Ascending aorta (tissue), 2 donors: ENCODE results near the gene TRIM32. TPM values are rescaled to one million over a fixed set of nuclear protein-coding genes. Genes with fewer than 3 reads are reported as not detected.

Experiments used
- DNase-seq, 2 donors: peaks; one replicate each; pipeline ENCODE4 v3.0.0-alpha.2; 2019; ENCODE audit warnings: low spot score in 2 of 2
- H3K27ac ChIP-seq, 2 donors: fragments of 200-600 bp; sonication (generic); one replicate each; pipeline ENCODE4 v1.5.1; 2016 to 2017; ENCODE audit warnings: mild to moderate bottlenecking in 1 of 2
- H3K27me3 ChIP-seq: fragments of 200-600 bp; sonication (generic); one replicate; pipeline ENCODE4 v1.5.1; 2017
- H3K36me3 ChIP-seq, 2 donors: fragments of 200-600 bp; sonication (generic); one replicate each; pipeline ENCODE4 v1.5.1; 2016
- H3K4me1 ChIP-seq, 2 donors: fragments of 200-600 bp; sonication (generic); one replicate each; pipeline ENCODE4 v1.5.1; 2016 to 2017; ENCODE audit warnings: mild to moderate bottlenecking in 1 of 2
- H3K4me3 ChIP-seq, 2 donors: fragments of 200-600 bp; sonication (generic); one replicate each; pipeline ENCODE4 v1.5.1; 2016 to 2017; ENCODE audit warnings: mild to moderate bottlenecking in 1 of 2
- H3K9me3 ChIP-seq, 2 donors: fragments of 200-600 bp; sonication (generic); one replicate each; pipeline ENCODE4 v1.5.1; 2016
- intact Hi-C: fragments of 100-400 bp; cut with DNase I; formaldehyde crosslinking; loops from one replicate; pipeline ENCODE4 v1.15.1; 2023
- total RNA-seq: library from RNA; depleted of rRNA; stranded (reverse); fragments of >200 nt; gene quantifications from one replicate; pipeline ENCODE4 v1.1.0, GENCODE V29; 2016
- TF ChIP-seq, protein P1 (sequence below), 3 experiments: fragments of 200-600 bp in 2 of 3; fragments of 450-650 bp in 1 of 3; sonication (generic) in 2 of 3; IDR thresholded peaks; one replicate each; pipeline ENCODE4 v1.5.1; 2016 to 2019; ENCODE audit warnings: antibody characterized with exemption in 3 of 3, mild to moderate bottlenecking in 1 of 3, moderate library complexity in 1 of 3

TRIM32 gene
- total RNA-seq, 1 donor from 2014 or later: 2.6 TPM

DNA sequence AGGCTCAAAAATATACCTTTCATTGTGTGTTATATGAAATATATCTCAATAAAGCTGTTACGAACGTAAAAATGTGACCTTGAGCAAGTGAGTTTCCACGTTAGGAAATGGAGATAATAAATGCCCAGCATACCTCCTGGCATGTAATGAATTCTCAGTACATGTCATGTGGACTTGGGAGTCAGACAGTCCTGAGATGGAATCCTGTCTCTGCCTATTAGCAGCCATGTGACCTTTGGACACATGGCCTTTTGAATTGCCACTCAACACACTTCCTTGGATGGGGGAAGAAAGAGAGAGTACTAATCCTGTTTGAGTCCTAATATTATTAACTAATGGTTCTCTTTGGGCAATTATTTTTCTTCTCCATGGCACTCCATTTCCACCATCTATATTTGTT, 25.7 kb downstream of the TRIM32 start:
- no peak overlapping the region for H3K27ac ChIP-seq
- H3K36me3 ChIP-seq: no peaks in the 10 kb centered on the region
- DNase-seq: no peak
- H3K4me3 ChIP-seq: no peak overlapping the region
- TF ChIP-seq, protein P1, sequence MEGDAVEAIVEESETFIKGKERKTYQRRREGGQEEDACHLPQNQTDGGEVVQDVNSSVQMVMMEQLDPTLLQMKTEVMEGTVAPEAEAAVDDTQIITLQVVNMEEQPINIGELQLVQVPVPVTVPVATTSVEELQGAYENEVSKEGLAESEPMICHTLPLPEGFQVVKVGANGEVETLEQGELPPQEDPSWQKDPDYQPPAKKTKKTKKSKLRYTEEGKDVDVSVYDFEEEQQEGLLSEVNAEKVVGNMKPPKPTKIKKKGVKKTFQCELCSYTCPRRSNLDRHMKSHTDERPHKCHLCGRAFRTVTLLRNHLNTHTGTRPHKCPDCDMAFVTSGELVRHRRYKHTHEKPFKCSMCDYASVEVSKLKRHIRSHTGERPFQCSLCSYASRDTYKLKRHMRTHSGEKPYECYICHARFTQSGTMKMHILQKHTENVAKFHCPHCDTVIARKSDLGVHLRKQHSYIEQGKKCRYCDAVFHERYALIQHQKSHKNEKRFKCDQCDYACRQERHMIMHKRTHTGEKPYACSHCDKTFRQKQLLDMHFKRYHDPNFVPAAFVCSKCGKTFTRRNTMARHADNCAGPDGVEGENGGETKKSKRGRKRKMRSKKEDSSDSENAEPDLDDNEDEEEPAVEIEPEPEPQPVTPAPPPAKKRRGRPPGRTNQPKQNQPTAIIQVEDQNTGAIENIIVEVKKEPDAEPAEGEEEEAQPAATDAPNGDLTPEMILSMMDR (IDR thresholded peaks at IDR 0.05): no peak
- no peaks in the 10 kb centered on the region for H3K27me3 ChIP-seq
- no peaks in the 10 kb centered on the region for H3K4me1 ChIP-seq
- intact Hi-C loops: no loop called here
- H3K9me3 ChIP-seq: no peaks in the 10 kb centered on the region

DNA sequence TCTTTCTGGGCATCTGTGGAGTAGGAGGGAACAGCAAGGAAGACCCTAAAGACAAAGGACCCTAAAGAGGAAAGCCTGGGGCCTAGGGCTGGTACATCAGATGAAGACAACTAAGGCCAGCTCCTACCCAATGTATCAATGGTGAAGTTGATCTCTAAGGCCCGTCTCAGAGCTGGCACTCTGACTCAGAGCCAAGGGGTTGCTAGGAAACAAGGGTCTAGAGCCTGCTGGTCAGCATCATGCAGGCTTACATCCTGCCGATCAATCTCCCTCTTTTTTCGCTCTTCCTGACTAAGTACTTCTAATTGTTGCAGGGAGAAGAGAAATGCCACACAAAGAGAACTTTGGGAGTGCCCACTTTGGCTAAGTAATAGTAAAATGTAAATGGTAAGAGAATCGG, 26.2 kb downstream of the TRIM32 start:
- no peaks in the 10 kb centered on the region for H3K9me3 ChIP-seq
- intact Hi-C loops: no loop called here
- H3K4me1 ChIP-seq: no peaks in the 10 kb centered on the region
- no peaks in the 10 kb centered on the region for H3K27me3 ChIP-seq
- H3K36me3 ChIP-seq: no peaks in the 10 kb centered on the region
- H3K27ac ChIP-seq: no peak overlapping the region
- no peak overlapping the region for H3K4me3 ChIP-seq
- no peak for DNase-seq
- TF ChIP-seq, protein P1 (IDR thresholded peaks at IDR 0.05): no peak

DNA sequence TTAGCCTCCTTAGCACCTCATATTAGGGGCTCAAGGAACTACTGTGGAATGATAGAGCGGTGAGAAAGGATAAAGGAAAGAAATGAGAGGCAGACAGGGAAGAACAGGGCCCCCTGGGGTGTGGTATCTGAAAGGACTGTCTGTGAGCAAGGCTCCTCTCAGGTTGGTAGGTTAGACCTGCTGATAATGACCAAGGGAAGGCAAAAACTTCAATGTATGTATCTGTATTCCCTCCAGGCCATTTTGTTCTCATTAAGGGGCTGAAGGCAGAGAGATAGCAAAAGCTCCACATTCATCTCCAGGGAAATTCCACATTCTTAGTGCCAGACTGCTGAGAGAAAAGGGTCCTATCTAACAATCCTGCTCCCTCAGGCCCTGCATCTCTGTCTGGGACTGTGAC, 28.6 kb downstream of the TRIM32 start:
- intact Hi-C loops: no loop called here
- Histone ChIP-seq H3K27me3 (no peaks in the 10 kb centered on the region), H3K27ac (no peak overlapping the region), H3K4me3 (no peak overlapping the region), H3K9me3 (no peaks in the 10 kb centered on the region), H3K36me3 (no peaks in the 10 kb centered on the region), H3K4me1 (no peaks in the 10 kb centered on the region)
- TF ChIP-seq, protein P1 (IDR thresholded peaks at IDR 0.05): no peak
- no peak for DNase-seq

DNA sequence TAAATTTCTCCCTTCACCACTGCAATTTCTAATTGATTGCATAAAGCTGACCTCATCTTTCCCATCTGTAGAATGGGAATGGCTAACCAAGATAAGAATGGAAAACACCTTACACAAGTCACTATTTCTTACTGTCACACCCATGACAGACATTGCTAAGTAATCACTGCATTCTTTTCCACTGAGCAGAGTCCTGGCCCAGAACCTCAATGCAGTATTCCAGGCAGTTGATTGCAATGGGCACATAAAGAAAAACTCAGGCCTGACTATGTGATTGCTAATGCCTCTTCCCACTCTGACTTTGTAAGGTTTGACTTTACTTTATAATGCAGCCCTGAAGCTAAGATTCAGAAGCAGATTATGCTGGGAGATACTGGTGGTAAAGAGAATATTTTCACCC, 29.3 kb downstream of the TRIM32 start:
- Histone ChIP-seq H3K4me1 (no peaks in the 10 kb centered on the region), H3K9me3 (no peaks in the 10 kb centered on the region), H3K27ac (no peak overlapping the region), H3K4me3 (no peak overlapping the region), H3K27me3 (no peaks in the 10 kb centered on the region), H3K36me3 (no peaks in the 10 kb centered on the region)
- DNase-seq: no peak
- TF ChIP-seq, protein P1 (IDR thresholded peaks at IDR 0.05): no peak
- intact Hi-C loops: no loop called here

DNA sequence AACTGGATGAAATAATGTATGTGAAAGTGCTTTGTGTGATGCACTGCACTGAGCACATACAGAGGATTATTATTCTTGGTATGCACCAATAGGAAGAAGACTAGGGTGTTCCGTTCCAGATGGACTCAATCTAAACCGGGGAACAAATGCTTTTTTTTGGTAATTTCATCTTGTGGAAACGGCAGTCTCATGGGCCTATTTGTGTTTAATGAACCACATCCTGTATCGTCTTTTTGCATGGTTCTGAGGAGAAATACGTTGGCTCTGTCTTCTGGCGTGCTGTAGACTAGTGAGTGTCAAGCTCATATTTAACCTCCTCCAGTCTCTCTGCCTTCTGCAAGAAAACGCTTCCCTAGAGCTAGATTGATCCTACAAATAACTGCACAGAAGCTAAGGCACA, 30.0 kb downstream of the TRIM32 start:
- no peak overlapping the region for H3K4me3 ChIP-seq
- no peak overlapping the region for H3K27ac ChIP-seq
- no peaks in the 10 kb centered on the region for H3K9me3 ChIP-seq
- TF ChIP-seq, protein P1 (IDR thresholded peaks at IDR 0.05): no peak
- no peaks in the 10 kb centered on the region for H3K4me1 ChIP-seq
- no peaks in the 10 kb centered on the region for H3K27me3 ChIP-seq
- DNase-seq: no peak
- no peaks in the 10 kb centered on the region for H3K36me3 ChIP-seq
- intact Hi-C loops: no loop called here

DNA sequence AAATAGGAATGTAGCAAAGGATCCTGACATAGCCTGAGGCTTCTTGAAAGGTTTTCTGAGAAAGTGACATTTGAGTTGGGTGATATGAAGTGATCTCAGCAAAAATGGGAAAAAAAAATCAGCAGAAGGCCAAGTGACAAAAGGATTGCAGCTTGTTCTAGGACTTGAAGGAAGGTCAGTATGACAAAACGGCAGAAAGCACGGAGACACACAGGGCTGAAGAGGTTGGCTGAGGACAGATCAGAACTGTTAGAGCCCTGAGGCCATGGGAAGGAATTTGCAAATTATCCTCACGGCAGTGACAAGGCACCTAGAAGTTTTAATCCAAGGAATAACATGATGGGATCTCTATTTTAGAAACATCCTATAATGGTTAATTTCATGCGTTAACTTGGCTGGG, 31.0 kb downstream of the TRIM32 start:
- TF ChIP-seq, protein P1 (IDR thresholded peaks at IDR 0.05): no peak
- Histone ChIP-seq H3K4me3 (no peak overlapping the region), H3K4me1 (no peaks in the 10 kb centered on the region), H3K27ac (no peak overlapping the region), H3K9me3 (no peaks in the 10 kb centered on the region), H3K27me3 (no peaks in the 10 kb centered on the region), H3K36me3 (no peaks in the 10 kb centered on the region)
- intact Hi-C loops: no loop called here
- DNase-seq: no peak
